Smooth muscle cell (in vitro differentiated cells): ENCODE data around the gene RPTOR. TPM values are rescaled to one million over a fixed set of nuclear protein-coding genes. Genes with fewer than 3 reads are reported as not detected.

Source experiments
- DNase-seq: peaks from one replicate; lab custom pipeline; 2025; ENCODE audit not compliant: unreplicated experiment; lab: John Stamatoyannopoulos, UW
- H2AFZ ChIP-seq: fragments of 200-600 bp; sonication (generic); 2 replicates; pipeline ENCODE4 v1.6.0; 2016; ENCODE audit warnings: antibody characterized with exemption, low read depth, mild to moderate bottlenecking
- H3F3A ChIP-seq: fragments of 200-600 bp; sonication (generic); 2 replicates; pipeline ENCODE4 v1.6.0; 2017; ENCODE audit warnings: antibody characterized with exemption, low read depth
- H3K27ac ChIP-seq: fragments of 200-600 bp; sonication (generic); 2 replicates; pipeline ENCODE4 v1.5.1; 2016; ENCODE audit warnings: low read depth, mild to moderate bottlenecking
- H3K27me3 ChIP-seq: fragments of 200-600 bp; sonication (generic); 2 replicates; pipeline ENCODE4 v1.6.1; 2016; ENCODE audit warnings: low read depth, mild to moderate bottlenecking
- H3K36me3 ChIP-seq: fragments of 200-600 bp; sonication (generic); 2 replicates; pipeline ENCODE4 v1.5.1; 2016; ENCODE audit warnings: low read depth
- H3K4me1 ChIP-seq: fragments of 200-600 bp; sonication (generic); 2 replicates; pipeline ENCODE4 v1.5.1; 2016; ENCODE audit warnings: low read depth
- H3K4me2 ChIP-seq: fragments of 200-600 bp; sonication (generic); 2 replicates; pipeline ENCODE4 v1.6.0; 2016; ENCODE audit warnings: mild to moderate bottlenecking
- H3K4me3 ChIP-seq: fragments of 200-600 bp; sonication (generic); 2 replicates; pipeline ENCODE4 v1.5.1; 2016; ENCODE audit warnings: mild to moderate bottlenecking
- H3K79me2 ChIP-seq: fragments of 200-600 bp; sonication (generic); 2 replicates; pipeline ENCODE4 v1.6.0; 2016; ENCODE audit warnings: low read depth, mild to moderate bottlenecking
- H3K9ac ChIP-seq: fragments of 200-600 bp; sonication (generic); 2 replicates; pipeline ENCODE4 v1.6.0; 2016; ENCODE audit warnings: low read depth
- H3K9me3 ChIP-seq: fragments of 200-600 bp; sonication (generic); replicated peaks from 2 replicates; pipeline ENCODE4 v1.5.1; 2016; ENCODE audit warnings: low read depth
- H4K20me1 ChIP-seq: fragments of 200-600 bp; sonication (generic); 2 replicates; pipeline ENCODE4 v1.6.0; 2016; ENCODE audit warnings: low read depth
- CTCF ChIP-seq: fragments of 200-600 bp; sonication (generic); IDR thresholded peaks from 2 replicates; pipeline ENCODE4 v1.5.1; 2017; ENCODE audit warnings: borderline replicate concordance, mild to moderate bottlenecking, antibody characterized with exemption; ENCODE audit not compliant: insufficient read depth, poor library complexity, severe bottlenecking
- WGBS: methylation state at CpG from one replicate; pipeline ENCODE4 v1.1.7; 2016; ENCODE audit warnings: low lambda C conversion rate; 5-methylcytosine and 5-hydroxymethylcytosine counted together
- polyA plus RNA-seq: library from polyadenylated mRNA; unstranded; fragments of >200 nt; fragmentation: Nextera tagmentation; extraction: Ambion mirVana; gene quantifications from 2 replicates; pipeline ENCODE4 v1.2.1, GENCODE V29; 2016
- total RNA-seq: library from RNA; depleted of rRNA; stranded (reverse); fragments of >200 nt; gene quantifications from 2 replicates; pipeline ENCODE4 v1.2.3, GENCODE V29; 2014

RPTOR gene
- total and polyA plus RNA-seq, 2 experiments from 2014 or later, result 10.6 to 12.2 TPM

- Histone ChIP-seq H4K20me1 (no peaks in the 10 kb centered on the region), H3F3A (no peaks in the 10 kb centered on the region), H3K36me3 (no peaks in the 10 kb centered on the region), H2AFZ (no peak overlapping the region), H3K27me3 (peaks cover 37% of the 10 kb centered on the region), H3K4me2 (no peak overlapping the region), H3K4me1 (peaks cover 8% of the 10 kb centered on the region), H3K4me3 (no peak overlapping the region), H3K79me2 (no peaks in the 10 kb centered on the region), H3K9ac (no peak overlapping the region), H3K9me3 (peaks cover 3% of the 10 kb centered on the region), H3K27ac (no peak overlapping the region)
- no peak for TF ChIP-seq CTCF
- 83% methylated on average over 10 of the region's 10 CpGs for WGBS
- DNase-seq, result no peak
Measured at GRCh38 chr17:81006891-81007290, 462.3 kb downstream of the RPTOR start.

GRCh38 chr17:81008140-81008539 is 463.5 kb downstream of the RPTOR start:
- Histone ChIP-seq H3K4me3 (no peak overlapping the region), H3K79me2 (no peaks in the 10 kb centered on the region), H3K9ac (no peak overlapping the region), H3K27me3 (peaks cover 37% of the 10 kb centered on the region), H2AFZ (no peak overlapping the region), H3K4me2 (no peak overlapping the region), H3K36me3 (no peaks in the 10 kb centered on the region), H3K27ac (no peak overlapping the region), H3K9me3 (peaks cover 3% of the 10 kb centered on the region), H3F3A (no peaks in the 10 kb centered on the region), H4K20me1 (no peaks in the 10 kb centered on the region), H3K4me1 (peaks cover 8% of the 10 kb centered on the region)
- DNase-seq, result no peak
- 66% methylated on average over 11 of the region's 11 CpGs for WGBS
- TF ChIP-seq CTCF, result no peak

- peaks cover 28% of the 10 kb centered on the region for H3K27me3 ChIP-seq
Measured at GRCh38 chr17:81009136-81009535, 464.5 kb downstream of the RPTOR start.

More at GRCh38 chr17:81009136-81009535, 464.5 kb downstream of the RPTOR start:
- no peak overlapping the region for H2AFZ ChIP-seq
- no peak overlapping the region for H3K9ac ChIP-seq
- TF ChIP-seq CTCF, result no peak
- no peak overlapping the region for H3K4me2 ChIP-seq
- WGBS, result 79% methylated on average over 14 of the region's 14 CpGs
- H3F3A ChIP-seq, result no peaks in the 10 kb centered on the region
- peaks cover 5% of the 10 kb centered on the region for H3K4me1 ChIP-seq
- H3K4me3 ChIP-seq, result no peak overlapping the region
- H3K27ac ChIP-seq, result no peak overlapping the region
- no peaks in the 10 kb centered on the region for H4K20me1 ChIP-seq
- peaks cover 3% of the 10 kb centered on the region for H3K9me3 ChIP-seq
- H3K36me3 ChIP-seq, result no peaks in the 10 kb centered on the region
- no peaks in the 10 kb centered on the region for H3K79me2 ChIP-seq
- DNase-seq, result no peak
